Raji (cell line): ENCODE measurements around the gene ZNF672.

Experiments
- POLR2A ChIP-seq: IDR thresholded peaks from 2 replicates; pipeline ENCODE4 v1.6.1; 2011; ENCODE audit warnings: low read depth, low read length, control low read depth; ENCODE audit not compliant: insufficient read depth

ZNF672 gene

GRCh38 chr1:248810727-248811513 lies 27.1 kb upstream of the ZNF672 start:
- no peak for TF ChIP-seq POLR2A

- no peak for TF ChIP-seq POLR2A
These were observed 26.2 kb upstream of the ZNF672 start for GRCh38 chr1:248811514-248812490.

- no peak for TF ChIP-seq POLR2A
These were observed 25.1 kb upstream of the ZNF672 start for GRCh38 chr1:248812736-248813425.

DNA sequence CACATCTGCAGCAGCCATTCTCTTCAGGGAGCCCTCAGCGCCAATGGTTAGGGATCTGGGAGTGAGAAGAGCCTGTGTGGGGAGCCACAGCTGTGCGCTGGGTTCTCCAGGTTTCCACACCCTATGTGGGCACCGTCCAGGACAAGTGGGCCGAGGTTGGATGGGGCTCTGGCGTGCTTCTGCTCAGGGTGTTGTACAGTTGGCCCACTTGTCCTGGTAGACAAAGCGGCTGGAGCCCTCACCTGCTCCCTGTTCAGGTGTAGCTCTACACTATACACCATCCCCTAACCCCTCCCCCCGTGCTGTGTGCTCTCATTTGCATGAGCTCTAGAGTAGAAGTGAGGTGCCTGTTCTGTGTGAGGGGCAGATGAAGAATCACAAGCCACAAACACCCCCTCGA lies 24.5 kb upstream of the ZNF672 start:
- TF ChIP-seq POLR2A: no peak

- TF ChIP-seq POLR2A: no peak
These were observed 23.7 kb upstream of the ZNF672 start for GRCh38 chr1:248814351-248814750.

GRCh38 chr1:248815407-248816034 lies 22.5 kb upstream of the ZNF672 start:
- TF ChIP-seq POLR2A: no peak

DNA sequence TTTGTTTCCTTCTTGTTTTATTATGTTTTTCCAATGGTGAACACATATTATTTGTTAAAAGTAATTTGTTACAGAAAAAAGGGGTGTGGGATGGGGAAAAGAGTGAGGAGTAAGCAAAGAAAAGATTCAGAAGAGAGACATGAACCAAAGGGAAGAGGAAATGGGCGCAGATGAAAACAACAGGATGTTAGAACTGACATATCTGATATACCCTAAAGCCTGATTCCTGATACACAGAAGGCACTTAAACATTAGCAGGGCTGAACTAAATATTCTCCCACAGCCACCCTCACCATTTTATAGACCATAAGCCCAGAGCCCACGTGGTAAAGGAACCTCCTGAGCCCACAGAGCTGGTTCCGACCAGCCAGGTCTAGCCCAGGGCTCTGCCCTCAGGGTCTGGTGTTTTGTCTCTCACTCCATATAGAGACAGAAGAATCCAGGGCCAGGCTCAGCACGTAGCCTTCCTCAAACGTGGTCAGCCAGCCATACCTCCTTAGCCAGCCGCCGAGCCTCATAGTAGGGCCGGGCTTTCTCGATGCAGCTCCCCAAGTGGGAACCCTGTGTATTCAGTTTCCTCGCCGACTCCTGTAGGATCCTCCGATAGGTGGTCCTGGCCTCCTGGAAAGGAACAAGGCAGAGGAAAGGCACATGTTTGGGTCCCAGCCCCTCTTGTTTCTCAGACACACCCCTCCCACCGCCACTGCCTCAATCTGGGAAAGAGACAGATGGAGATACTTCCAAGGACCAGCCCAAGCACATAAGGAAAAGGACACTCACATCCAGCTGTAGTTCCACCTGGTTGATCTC lies 21.8 kb upstream of the ZNF672 start:
- TF ChIP-seq POLR2A: no peak

DNA sequence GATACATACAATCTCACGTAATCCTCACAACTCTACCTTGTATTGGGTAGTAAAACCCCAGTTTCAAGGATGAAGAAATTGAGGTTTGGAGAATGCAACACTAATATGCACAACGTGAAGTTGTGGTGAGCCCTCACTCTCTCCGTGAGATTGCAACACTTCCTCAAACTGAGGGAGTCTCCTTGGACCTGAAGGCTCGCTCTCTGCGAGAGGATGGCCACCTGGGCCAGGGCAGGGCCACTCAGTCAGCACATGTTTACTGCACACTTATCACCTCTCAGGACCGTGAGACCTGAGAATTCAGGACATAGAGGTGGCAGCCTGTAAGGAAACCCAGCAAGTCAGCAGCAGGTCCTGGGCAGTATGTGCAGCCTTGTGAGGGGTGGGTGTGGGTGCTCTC lies 21.0 kb upstream of the ZNF672 start:
- no peak for TF ChIP-seq POLR2A

DNA sequence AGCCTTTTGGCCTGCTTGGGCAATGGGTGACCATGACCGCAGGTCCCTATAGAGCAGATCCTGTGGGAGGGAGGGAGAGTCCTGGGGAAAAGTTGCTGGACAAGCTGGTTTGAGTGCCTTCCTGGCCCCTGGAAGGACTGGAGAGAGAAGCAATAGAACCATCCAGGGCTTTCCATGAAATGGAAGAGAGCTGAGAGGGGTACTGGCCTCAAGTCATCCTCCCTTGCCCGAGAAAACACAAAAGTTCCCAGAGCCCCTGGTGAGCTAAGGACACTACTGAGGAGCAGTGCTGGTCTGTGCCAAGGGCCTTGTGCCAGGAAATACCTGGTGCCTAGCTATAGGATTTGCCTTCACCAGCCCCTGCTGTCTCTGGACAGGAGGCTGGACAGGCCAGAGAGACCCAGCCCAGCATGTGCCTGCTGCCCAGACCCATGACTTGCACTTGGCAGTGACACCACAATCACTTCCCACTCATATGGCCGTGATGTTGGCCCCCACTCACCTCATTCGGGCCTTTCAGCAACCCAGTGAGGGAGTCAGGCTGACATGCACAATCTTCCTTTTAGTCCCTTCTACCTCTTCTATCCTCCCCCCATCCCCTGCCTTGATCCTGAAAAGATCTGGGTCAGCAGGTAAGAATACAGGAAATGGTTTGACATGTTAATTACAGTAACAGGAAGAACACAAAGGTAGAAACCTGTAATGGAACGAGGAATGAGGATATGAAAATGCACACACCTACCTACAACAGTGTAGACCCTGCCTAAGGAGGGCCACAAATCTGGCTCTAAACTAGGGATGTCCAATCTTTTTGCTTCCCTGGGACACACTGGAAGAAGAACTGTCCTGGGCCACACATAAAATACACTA lies 19.3 kb upstream of the ZNF672 start:
- TF ChIP-seq POLR2A: no peak

DNA sequence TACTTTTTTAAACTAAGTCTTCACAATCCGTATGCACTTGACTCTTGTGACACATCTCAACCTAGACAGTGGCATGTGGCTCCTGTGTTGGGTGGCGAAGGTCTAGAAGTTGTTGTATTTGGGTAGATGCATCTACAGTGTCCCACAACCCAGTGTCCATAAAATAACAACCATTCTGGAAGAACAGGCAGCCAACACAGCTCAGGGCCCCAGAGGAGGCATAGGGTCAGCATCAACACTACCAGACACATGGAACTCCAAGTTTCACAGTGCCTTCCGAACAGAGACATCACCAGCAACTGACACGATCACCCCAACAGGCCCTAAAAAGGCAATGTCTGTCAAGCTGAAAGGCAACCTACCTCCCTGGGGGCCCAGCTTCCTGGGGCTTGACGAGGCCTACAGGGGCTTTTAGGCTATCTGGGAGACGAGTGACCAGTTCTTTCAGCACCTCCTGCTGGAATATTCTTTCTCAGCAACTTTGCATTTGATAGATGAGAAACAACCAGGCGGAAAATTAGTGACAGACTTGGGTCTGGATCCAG lies 17.9 kb upstream of the ZNF672 start:
- no peak for TF ChIP-seq POLR2A

GRCh38 chr1:248821101-248821500 lies 16.9 kb upstream of the ZNF672 start:
- TF ChIP-seq POLR2A: no peak

- no peak for TF ChIP-seq POLR2A
These were observed 16.4 kb upstream of the ZNF672 start for GRCh38 chr1:248821641-248822040.
